Measurements from ENCODE around the gene PKIG.

PKIG gene

DNA sequence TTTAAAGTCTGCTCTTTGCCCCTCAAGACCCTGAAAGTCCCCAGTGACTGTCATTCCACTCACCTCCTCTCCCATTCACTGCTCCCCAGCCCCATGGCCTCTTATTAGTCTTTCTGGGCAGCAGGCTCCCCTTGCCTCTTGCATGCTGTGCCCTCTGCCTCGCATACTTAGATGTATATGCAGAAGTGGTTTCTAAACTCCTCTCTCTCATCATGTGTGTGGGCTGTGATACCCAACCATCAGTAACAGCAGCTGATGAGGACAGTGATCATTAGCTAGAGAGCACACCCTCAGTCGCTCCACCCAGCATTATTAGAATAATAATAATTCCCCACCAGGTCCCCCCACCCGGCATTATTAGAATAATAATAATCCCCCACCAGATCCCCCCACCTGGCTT lies 14.5 kb downstream of the PKIG start:
- DNase-seq (ENCODE audit: low read depth in 3 of 3) = no peak

DNA sequence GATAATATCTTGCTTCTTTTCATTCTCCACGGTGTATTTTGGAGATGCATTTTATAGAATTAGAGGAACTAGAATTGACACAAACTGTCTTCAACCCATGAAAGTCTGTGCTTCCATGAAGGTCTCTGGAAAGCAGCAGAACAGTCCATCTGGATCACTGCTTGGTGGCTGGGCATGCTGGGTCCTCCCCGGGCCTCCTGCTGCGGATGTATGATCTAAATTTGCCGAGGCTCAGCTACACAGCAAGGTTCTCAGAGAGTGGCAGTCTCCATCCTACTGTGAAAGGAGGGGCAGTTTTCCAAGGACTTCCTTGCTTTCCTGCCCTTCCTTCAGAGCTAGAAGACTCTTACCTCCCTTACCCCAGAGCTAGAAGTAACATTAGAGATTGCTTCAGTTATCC lies 15.1 kb downstream of the PKIG start:
- no peak for DNase-seq (ENCODE audit: low read depth in 3 of 3)

DNA sequence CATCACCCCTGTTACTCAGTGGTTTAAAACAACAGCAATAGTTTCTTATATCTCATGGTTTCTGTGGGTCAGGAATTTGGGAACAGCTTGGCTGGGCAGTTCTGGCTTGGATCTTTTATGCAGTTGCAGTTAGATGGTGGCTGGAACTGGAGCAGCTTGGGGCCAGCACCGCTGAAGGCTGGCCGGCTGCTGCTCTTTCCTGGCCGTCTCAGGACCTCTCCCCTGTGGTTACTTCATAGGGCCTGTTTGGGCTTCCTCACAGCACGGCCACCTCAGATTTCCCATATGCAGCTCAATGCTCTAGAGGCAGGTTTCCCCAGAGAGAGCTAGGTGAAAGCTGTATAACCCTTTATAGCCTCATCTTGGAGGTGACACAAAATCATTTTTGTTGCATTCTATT lies 15.6 kb downstream of the PKIG start:
- DNase-seq (ENCODE audit: low read depth in 3 of 3) = no peak

DNA sequence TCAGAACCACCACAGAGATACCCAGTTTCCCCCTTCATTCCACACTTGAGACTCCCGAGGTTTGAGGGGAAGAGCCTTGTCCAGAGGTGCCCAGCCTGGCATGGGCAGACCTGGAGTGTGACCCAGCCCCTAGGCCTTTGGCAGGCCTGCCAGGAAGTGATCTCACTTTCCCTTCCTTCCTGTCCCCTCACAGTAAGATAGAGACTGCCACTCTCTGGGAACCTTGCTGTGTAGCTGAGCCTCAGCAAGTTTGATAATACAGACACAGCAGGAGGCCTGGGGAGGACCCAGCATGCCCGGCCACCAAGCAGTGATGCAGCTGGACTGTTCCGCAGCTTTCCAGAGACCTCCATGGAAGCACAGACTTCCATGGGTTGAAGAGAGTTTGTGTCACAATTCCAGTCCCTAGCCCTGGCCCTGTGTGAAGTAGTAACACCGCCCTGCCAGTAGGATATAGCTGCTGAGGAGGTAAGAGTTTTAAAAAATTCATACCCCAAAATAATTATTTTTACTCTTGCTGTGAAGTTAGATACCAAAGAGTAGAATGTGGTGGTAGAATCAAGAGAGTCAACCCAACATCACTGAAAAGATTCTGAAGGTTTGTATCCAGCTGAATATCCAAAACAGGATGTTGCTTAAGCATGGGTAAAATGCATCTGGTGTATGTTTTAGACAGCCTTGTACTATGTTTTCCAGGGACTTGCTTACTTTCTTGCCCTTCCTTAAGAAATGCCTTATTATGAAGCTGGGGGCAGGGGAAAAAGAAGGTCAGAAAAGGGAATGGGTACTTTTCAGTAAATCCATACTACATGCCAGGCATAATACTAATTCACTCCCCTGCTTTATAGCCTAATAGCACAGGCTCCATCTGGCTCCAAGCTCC lies 16.3 kb downstream of the PKIG start:
- no peak for DNase-seq (ENCODE audit: low read depth in 3 of 3)

DNA sequence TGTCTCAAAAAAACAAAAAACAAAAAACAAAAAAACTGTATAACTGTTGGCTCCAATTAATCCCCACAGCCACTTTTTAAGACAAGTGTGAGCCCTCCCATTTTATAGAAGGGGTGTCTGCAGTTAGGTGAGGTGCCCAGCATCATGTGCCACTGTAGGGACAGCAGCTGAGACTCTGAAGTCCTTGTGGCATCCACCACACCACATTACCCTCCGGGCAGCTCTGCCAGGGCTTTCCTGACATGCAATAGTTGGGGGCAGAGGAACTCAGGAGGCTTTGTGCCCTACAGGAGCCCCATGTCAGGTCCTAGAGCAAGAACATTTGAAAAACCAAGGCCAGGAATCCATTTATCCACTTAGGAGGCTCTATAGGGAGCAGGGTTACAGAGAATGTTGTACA lies 17.3 kb downstream of the PKIG start:
- DNase-seq (ENCODE audit: low read depth in 3 of 3) = no peak

DNA sequence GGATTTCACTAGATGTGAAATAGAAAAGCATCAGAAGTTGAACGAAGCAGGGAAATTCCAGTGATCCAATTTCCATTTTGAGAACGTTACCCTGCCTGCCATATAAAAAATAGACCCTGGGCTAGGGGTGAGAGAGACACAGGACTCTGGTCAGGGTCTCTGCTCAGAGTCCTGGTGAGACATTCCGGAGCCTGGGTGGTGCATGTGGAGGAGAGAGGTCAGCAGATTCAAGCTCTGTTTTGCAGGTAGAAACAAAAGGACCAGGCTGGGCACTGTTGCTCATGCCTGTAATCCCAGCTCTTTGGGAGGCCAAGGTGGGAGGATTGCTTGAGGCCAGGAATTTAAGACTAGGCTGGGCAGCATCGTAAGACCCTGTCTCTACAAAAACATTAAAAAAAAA lies 17.9 kb downstream of the PKIG start:
- DNase-seq (ENCODE audit: low read depth in 3 of 3) = no peak

DNA sequence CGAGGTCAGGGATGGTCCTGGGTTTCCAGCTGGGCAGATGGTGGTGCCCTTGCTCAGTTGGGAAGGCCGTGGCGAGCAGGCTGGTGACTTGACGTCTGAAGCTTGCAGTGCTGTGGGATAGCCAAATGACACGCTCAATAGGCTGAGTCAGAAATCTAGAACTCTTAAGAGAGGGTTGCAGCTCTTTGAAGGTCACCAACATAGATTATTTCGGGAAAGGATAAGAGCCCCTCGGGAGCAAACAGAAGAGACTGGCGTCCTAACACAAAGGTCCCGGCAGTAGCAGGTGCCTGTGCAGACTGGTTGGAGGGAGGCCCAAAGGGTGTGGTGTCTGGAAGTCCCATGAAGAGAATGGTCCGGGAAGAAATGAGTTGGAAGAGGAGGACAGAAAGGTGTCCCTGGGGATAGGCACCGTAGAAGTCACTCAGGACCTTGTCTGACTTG lies 18.4 kb downstream of the PKIG start:
- no peak for DNase-seq (ENCODE audit: low read depth in 3 of 3)

DNA sequence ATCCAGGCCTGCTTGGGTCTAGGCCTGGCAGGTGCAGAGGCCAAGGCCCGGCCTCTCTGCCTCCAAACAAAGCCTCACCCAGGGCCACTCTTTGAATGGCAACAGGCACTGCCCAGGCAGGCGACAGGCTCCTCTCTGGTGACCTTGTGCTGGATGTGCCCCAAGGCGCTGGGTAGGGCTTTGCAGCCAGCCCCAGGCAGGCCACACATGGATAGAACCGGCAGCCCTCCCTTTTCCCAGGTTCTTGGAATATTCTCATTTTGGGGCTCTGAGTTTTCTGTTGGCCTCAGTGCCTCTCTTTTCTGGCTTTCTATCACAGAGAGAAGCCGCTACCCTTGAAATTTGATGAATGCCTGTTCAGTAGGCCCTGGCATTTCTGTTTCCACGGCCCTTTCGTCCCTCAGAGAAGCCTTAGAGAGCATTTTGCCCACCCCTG lies 18.9 kb downstream of the PKIG start:
- no peak for DNase-seq (ENCODE audit: low read depth in 3 of 3)

DNA sequence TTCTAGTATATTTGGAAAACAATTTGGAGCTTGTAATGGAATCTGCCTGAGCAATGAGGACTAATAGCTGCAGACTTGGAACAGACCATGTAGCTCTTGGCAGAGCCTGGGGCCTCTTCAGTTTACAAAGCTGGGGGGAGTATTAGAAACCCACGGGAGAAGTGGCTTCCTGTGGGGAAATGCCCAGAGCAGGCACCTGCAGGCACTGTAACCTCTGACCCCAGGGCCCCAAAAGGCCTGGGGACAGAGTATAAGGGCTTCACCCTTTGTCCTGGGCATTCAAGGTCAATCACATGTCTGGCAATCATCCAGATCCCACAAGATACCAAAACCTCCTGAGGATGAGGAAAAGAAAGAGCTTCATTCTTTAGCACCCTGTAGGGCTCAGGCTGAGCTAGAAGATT lies 19.4 kb downstream of the PKIG start:
- no peak for DNase-seq (ENCODE audit: low read depth in 3 of 3)

DNA sequence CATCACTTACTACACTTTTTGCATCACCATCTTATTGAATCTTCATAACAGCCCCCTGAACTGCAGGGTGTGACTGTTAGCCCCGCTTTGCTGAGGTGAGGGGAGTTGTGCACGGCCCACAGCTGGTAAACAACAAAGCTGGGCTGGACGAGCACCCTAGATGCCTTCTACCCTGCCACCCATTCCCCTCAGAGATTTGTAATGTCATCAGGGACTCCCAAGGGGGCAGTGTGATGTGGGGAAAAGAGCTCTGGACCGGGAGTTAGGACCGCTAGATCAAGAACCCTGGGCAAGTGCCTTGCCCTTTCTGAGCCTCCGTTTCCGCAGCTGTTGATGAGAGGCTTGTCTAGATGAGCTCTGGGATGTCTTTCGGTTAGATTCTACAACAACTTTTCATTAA lies 20.9 kb downstream of the PKIG start:
- no peak for DNase-seq (ENCODE audit: low read depth in 3 of 3)

DNA sequence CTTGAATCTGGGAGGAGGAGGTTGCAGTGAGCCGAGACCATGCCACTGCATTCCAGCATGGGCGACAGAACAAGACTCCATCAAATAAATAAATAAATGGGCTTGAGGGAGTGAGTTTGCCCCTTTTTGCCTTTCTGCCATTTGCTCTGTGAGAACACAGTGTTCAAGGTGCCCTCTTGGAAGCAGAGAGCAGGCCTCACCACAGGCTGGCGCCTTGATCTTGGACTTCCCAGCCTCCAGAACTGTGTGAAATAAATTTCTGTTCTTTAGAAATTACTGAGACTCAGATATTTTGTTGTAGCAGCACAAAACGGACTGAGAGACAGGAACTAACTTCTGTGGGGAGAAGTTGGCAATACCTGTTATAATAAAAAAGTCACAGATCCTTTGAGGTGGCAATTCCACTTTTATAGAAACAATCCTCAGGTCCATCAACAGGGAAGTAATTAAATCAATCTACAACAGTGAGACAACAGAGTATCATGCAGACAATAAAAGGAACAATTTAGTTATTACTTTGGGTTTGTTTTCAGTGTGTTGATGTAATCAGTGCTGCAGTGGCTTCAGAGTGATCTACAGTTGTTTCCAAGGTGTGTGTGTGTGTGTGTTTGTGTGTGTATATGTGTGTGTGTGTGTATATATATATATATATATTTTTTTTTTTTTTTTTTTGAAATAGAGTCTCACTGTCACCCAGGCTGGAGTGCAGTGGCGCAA lies 24.5 kb downstream of the PKIG start:
- DNase-seq (ENCODE audit: low read depth in 3 of 3) = no peak

DNA sequence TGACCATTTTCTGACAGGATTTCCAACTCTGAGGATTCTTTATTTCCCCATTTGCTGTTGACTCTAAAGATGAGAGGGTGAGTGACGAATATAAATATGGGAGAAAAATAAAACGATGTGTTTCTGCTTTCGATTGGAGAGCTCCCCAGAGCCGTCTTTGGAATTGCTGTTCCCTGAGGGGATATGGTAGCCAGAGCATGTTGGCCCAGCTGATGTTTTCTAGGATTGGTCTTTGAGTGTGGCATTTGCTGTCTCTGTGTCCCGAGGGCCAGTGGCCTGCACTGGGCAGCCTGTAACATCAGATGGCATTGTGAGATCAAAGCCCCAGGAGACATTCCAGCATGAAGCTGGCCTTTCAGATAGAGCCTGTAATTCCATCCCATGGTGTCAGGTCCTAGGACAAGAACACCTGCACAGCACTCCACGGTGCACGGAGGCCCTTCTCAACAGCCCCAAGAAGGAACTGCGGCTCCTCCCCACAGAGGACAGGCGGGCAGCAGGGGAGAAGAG lies 26.7 kb downstream of the PKIG start:
- no peak for DNase-seq (ENCODE audit: low read depth in 3 of 3)

DNA sequence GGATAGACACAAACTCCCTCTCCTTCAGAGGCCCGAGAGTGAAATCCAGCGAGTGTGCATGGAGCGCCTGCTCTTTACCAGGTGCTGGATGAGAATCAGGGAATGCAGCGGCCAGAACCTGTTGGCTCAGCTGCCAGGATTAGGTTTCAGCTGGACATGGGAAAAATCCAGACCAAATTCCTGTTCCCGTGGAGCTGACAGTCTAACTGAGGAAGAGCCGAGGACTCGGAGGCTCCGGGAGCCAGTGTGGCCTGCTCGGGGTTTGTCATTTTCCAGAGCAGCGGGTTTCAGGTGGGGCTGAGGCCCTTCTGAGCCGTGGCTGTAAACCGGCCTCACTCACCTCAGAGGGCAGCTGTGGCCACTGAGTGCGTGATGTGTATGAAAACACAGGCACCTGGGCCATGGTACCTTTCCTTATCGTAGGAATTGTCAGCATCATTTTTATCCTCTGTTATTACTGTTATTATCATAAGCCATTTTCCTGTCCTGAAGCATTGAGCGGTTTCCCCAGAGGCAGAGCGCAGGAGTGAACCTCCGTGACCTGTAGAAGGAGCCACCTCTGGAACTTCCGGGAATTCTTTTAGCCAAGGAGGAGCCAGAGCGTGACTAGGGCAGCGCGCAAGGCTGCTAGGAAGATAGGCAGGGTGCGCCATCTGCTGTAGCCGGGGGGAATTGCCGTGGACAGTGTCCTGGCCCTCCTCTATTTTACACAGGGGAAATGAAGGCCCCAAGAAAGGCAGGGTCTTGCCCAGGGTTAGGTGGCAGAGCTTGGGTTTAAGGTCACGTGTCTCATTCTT lies 27.3 kb downstream of the PKIG start:
- DNase-seq (ENCODE audit: low read depth in 3 of 3) = peak; percentile 67 to 84 (median 71)

DNA sequence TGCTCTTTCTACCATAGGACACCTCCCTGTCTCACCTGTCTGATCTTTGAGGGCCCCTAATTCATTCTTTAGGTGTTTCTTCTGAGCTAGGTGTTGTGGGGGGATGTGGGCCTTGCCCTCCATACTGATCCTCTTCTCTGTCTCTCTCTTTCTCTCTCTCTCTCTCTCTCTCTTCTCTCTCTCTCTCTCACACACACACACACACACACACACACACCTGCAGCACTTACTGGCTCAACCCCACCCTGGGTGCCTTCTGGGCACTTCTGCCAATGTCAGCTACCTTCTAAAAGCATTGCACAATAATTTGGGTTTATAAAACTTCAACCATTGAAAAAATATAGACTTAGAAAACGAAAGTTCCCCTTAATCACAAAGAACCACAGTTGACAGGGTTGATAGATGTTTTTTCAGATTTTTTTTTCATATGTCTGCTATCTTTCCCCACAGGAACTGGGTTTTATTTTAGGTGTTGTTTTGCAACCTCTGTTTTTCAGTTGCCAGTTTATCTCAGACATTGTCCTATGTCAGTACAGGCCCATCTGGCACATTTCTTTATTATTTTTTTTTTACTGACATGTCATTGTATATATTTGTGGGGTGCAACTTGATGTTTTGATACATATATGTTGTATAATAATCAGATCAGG lies 28.1 kb downstream of the PKIG start:
- DNase-seq (ENCODE audit: low read depth in 3 of 3) = no peak

DNA sequence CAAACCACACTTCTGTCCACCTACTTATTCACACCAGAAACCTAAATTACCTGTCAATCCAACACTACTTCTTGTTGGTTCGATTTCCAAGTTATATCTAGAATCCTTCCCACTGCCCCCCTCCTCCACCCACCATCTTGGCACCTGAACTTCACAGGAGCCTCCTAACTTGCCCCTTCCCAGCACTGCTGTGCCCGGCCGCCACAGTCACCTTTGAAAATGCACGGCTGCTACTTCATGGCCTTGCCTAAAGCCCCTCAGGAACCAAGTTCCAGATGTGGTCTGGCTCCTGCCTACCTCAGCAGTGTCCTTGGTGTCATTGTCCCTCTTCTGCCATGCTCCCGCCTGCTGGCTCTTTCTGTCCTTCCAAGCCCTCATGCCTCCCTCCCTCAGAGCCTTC lies 31.2 kb downstream of the PKIG start:
- no peak for DNase-seq (ENCODE audit: low read depth in 3 of 3)

DNA sequence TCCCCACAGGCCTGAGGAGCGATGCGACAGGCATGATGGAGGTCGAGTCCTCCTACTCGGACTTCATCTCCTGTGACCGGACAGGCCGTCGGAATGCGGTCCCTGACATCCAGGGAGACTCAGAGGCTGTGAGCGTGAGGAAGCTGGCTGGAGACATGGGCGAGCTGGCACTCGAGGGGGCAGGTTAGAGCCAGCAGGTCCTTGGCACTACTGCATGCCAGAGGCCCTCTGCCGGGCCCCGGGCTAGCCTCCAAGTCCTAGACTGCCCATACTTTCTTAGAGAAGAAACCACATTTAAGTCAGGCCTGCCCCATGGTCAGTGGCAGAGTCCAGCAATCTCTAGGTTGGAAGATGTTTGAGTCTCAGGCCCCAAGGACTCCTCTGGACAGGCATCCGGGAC lies 32.1 kb downstream of the PKIG start:
- DNase-seq (ENCODE audit: low read depth in 3 of 3) = no peak

DNA sequence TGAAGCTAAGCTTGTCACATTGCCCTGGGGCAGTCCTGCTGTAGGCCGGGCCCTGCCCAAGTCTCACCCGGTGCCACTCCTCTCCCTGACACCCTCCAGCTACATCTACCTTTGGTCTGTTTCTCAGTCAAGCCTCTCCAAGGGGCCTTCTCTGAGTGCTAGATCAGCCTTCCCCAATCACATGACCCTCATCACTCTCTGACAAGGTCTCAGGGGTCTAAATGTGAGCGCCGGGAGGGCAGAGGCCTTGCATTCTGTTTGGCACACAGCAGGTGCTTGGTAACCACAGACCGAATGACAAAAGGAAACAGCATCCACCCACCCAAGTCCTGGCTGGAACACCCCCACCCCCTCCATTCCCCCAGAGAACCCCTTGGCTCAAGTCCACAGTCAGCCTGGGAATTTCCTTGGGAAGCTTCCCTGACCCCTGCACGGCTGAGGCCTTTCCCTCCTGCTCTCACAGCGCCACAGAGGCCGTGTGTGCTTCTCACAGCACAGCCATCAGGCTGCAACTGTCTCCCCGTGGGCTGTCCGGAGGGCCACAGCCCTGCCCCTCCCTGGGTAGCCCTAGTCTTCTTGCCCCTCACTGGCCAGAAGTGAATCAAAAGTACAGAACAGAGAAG lies 32.9 kb downstream of the PKIG start:
- no peak for DNase-seq (ENCODE audit: low read depth in 3 of 3)

DNA sequence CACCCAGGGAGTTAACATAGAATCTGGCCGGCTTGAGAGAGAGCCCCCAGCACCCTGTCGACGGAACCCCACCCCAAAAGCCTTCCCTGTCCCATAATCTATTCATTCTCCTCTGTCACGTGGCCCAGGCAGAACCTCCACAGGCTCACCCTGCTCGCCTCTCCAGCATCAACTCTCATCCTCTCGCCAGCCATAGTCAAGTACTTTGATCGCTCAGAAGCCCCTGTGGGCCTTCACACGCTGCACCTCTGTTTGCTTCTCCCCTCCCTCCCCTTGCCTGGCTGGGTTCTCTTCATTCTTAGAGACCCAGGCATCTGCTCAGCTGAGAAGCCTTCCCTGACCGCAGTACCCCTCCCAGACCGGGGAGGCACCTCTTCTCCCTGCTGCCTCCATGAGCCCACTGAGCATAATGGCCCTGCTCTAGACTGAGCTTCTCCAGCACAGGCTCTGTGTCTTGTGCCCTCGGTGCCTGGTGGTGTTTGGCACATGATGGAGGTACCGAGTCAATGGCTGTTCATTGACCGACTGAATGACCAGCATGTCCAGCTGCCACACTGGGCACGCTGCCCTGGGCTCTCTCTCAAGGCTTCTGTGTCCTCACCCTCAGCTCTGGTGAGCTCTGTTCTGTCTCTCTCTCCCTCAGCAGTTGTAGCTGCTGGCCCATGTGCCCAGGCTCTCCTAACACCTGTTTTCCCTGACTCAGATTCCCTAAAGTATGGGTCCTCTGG lies 33.7 kb downstream of the PKIG start:
- no peak for DNase-seq (ENCODE audit: low read depth in 3 of 3)

DNA sequence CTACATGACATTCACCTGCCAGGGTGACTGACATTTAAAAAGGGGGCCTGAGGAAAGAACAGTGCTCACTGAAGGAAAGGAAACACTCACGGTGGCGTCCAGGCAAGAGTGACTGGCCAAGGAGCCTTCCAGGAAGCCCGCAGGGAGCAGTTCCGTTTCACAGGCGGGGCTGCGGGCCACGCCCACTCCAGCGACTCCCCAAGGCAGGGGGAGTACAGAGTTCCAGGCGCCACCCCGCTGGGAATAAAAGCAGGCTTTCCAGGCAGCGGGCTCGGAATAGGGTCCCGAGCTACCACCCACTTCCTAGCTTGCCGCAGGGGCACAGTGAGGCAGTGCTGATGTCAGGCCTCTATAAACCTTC lies 34.2 kb downstream of the PKIG start:
- DNase-seq (ENCODE audit: low read depth in 3 of 3) = no peak

DNA sequence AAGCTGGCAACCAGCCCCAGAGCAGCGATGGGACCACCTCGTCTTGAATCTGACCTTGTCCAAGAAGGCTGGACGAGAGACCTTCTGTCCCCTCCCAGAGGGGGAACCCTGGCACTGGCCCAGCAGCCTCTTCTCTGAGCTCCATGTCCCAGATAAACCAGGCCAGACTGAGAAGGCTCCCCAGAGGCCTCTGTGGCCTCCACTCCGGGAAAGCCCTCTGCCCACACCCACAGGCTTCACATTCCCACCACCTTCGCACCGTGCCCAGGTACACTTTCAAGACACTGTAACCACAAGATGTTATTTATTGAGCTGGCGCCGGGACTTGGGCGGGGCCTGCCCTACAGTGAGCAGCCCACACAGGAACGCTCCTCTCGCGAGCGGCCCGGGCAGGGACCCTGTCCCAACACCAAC lies 35.9 kb downstream of the PKIG start:
- DNase-seq (ENCODE audit: low read depth in 3 of 3) = peak in 1 of 3 experiments; percentile 21

DNA sequence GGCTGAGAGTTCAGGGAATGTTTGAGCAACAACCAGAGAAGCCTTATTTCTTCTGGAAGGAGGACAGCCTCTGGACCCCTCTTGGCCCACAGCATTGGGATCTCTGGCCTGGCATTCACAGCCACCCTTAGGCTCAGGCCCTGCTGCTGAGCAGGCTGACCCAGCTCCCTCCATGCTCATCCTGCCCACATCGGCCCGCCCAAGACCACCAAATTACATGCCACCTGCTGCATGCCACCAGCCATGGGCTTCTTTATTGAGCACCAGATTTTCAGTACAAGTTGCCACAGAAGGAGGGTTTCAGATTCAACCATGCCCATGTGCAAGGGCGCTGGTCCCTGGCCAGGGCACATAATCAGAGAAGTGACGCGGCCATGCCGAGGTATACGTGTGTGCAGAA lies 36.9 kb downstream of the PKIG start:
- DNase-seq (ENCODE audit: low read depth in 3 of 3) = no peak

Measured in stimulated activated CD4-positive, alpha-beta T cell treated with anti-CD3 and anti-CD28 coated beads, TNF-alpha, amount 100 ng/mL, for 24 hours (primary cell).